ENCODE results near the gene HS1BP3. TPM values are rescaled to one million over a fixed set of nuclear protein-coding genes. Genes with fewer than 3 reads are reported as not detected.

Gene HS1BP3, protein sequence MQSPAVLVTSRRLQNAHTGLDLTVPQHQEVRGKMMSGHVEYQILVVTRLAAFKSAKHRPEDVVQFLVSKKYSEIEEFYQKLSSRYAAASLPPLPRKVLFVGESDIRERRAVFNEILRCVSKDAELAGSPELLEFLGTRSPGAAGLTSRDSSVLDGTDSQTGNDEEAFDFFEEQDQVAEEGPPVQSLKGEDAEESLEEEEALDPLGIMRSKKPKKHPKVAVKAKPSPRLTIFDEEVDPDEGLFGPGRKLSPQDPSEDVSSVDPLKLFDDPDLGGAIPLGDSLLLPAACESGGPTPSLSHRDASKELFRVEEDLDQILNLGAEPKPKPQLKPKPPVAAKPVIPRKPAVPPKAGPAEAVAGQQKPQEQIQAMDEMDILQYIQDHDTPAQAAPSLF
- total RNA-seq, result 22.2 and 25.1 TPM in 2 replicates

GRCh38 chr2:20650877-20651730, at the start of gene HS1BP3:
Gene HS1BP3 (minus strand): TSS chr2:20651098. CDS start chr2:20651063, 35 bp downstream.
- no peak for DNase-seq (ENCODE audit: low read depth, low spot score)

GRCh38 chr2:20698916-20699613, 48.2 kb upstream of the HS1BP3 start:
- DNase-seq (ENCODE audit: low read depth, low spot score), result no peak

DNA sequence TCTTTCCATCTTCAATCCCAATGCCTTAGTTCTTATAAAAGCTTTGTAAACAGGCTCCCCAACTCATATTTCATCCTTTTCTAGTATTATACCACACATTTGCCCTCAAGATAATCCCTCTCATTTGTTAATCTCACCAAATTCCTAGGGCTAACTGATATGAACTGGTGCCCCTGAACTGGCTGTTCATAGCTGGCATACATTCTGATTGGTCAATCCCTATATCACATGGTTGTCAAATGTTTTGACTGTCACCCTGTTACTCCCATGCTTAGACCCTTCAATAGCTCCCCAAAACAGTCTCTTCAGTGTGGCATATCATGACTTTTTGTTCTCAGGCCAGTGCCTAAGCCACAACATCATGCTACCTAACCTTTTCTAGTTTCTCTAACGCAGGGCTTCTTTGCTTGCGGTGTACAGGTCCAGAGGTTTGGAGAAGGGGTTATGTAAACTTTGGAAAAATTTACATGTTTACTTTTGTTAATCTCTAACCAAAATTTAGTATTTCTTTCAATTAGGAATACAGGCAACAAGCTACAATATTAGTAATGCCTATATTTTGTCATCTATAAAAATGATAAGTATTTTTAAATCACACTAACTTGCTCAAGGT, 46.5 kb upstream of the HS1BP3 start:
- no peak for DNase-seq (ENCODE audit: low read depth, low spot score)

GRCh38 chr2:20696366-20696765, 45.5 kb upstream of the HS1BP3 start:
- DNase-seq (ENCODE audit: low read depth, low spot score), result no peak

GRCh38 chr2:20693317-20693716, 42.4 kb upstream of the HS1BP3 start:
- DNase-seq (ENCODE audit: low read depth, low spot score), result no peak

DNA sequence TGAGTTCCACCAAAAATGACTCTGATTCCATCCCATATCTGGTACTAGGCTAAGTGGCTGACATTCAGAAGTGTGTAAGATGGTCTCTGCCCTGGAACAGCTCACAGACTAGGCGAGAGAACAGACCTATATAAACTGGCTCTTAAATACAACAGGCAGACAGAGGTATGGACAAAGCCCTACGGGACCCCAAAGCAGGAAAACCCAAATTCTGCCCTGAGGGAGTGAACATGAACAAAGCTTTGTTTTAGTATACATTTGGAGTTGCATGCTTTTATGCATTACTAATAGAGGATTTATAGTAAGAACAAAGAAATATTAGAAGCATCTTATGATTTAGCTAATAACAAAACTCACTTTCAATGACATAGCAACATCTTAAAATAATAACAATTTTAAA, 41.2 kb upstream of the HS1BP3 start:
- no peak for DNase-seq (ENCODE audit: low read depth, low spot score)

- DNase-seq (ENCODE audit: low read depth, low spot score), result no peak
Observed at GRCh38 chr2:20691076-20691734, 40.3 kb upstream of the HS1BP3 start.

GRCh38 chr2:20689428-20690264, 38.7 kb upstream of the HS1BP3 start:
- DNase-seq (ENCODE audit: low read depth, low spot score), result no peak

DNA sequence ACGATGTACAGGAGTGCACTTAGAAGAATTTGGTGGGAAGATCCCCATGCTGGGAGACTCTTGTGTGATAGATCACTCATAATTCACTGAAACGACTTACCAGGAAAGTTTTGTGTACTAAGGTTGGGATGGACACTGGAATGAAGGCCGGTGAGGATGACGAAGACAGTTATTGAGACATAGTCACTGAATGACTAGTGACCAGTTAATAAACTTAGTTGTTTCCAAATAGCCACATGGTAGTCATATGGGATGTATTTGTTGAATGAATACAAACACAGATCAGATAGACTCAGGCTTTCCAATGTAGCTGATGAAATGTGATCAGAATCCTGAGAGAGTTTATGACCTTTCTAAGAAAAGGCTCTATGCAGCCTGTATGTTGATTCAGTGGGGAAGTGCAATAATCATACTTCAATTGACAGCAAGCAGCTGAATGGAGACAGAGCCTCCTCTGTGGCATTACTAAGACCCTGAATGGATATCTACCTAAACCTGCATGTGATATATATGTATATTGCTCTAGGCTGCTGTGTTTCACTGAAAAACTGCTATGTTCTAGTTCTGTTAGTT, 36.4 kb upstream of the HS1BP3 start:
- DNase-seq (ENCODE audit: low read depth, low spot score), result no peak

- DNase-seq (ENCODE audit: low read depth, low spot score), result no peak
Observed at GRCh38 chr2:20684581-20685063, 33.7 kb upstream of the HS1BP3 start.

- no peak for DNase-seq (ENCODE audit: low read depth, low spot score)
Observed at GRCh38 chr2:20682167-20682920, 31.4 kb upstream of the HS1BP3 start.

- no peak for DNase-seq (ENCODE audit: low read depth, low spot score)
Observed at GRCh38 chr2:20680744-20681375, 30.0 kb upstream of the HS1BP3 start.

DNA sequence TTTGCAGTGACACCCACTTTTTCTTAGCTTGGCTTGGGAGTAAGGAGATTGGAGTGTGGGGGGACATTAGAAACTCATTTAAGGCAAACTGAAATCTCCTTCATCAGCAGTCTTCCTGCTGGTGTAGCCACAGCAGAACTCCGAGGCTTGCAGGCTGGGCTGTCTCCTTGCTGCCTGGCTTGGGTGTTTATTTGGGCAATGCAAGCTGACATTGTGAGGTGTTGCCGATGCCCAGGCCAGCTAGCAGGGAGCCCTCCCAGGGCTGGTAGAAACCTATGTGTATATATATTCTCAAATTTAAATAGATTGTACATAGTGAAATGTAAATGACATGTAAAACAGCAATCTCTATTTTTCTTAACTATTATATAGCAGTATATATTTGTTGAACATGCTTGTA, 27.9 kb upstream of the HS1BP3 start:
- DNase-seq (ENCODE audit: low read depth, low spot score), result no peak

- DNase-seq (ENCODE audit: low read depth, low spot score), result no peak
Observed at GRCh38 chr2:20678086-20678395, 27.1 kb upstream of the HS1BP3 start.

GRCh38 chr2:20677301-20678085, 26.6 kb upstream of the HS1BP3 start:
- no peak for DNase-seq (ENCODE audit: low read depth, low spot score)

- no peak for DNase-seq (ENCODE audit: low read depth, low spot score)
Observed at GRCh38 chr2:20676353-20677215, 25.7 kb upstream of the HS1BP3 start.

Data from pulmonary artery endothelial cell (primary cell).